Sigmoid colon (tissue), 4 donors: ENCODE results near the gene SPACA7.

Experiments used
- EP300 ChIP-seq, 4 donors: sonication (generic); formaldehyde crosslinking; IDR thresholded peaks; one replicate each; pipeline ENCODE4 v1.6.1; 2017; ENCODE audit warnings: antibody characterized with exemption in 4 of 4
- POLR2A ChIP-seq, 2 donors: fragments of 450-650 bp; IDR thresholded peaks; one replicate each; pipeline ENCODE4 v1.6.1; 2016; ENCODE audit warnings: antibody characterized with exemption in 2 of 2, mild to moderate bottlenecking in 2 of 2, moderate library complexity in 2 of 2
- POLR2AphosphoS5 ChIP-seq, 4 donors: sonication (generic); formaldehyde crosslinking; IDR thresholded peaks; one replicate each; pipeline ENCODE4 v1.6.1; 2017; ENCODE audit warnings: antibody characterized with exemption in 4 of 4
- TF ChIP-seq, protein P1 (sequence below), 4 experiments: fragments of 450-650 bp in 3 of 4; fragments of 200-600 bp in 1 of 4; IDR thresholded peaks; one replicate each; pipeline ENCODE4 v1.5.1; 2016 to 2019; ENCODE audit warnings: antibody characterized with exemption in 4 of 4, mild to moderate bottlenecking in 3 of 4, moderate library complexity in 2 of 4

GRCh38 chr13:112331675-112332074, 44.5 kb upstream of the SPACA7 start:
- TF ChIP-seq, protein P1, sequence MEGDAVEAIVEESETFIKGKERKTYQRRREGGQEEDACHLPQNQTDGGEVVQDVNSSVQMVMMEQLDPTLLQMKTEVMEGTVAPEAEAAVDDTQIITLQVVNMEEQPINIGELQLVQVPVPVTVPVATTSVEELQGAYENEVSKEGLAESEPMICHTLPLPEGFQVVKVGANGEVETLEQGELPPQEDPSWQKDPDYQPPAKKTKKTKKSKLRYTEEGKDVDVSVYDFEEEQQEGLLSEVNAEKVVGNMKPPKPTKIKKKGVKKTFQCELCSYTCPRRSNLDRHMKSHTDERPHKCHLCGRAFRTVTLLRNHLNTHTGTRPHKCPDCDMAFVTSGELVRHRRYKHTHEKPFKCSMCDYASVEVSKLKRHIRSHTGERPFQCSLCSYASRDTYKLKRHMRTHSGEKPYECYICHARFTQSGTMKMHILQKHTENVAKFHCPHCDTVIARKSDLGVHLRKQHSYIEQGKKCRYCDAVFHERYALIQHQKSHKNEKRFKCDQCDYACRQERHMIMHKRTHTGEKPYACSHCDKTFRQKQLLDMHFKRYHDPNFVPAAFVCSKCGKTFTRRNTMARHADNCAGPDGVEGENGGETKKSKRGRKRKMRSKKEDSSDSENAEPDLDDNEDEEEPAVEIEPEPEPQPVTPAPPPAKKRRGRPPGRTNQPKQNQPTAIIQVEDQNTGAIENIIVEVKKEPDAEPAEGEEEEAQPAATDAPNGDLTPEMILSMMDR (IDR thresholded peaks at IDR 0.05): no peak
- TF ChIP-seq EP300 (IDR thresholded peaks at IDR 0.05) (no peak), POLR2AphosphoS5 (IDR thresholded peaks at IDR 0.05) (no peak), POLR2A (IDR thresholded peaks at IDR 0.05) (no peak)
